ENCODE data around the gene COX5A. TPM values are rescaled to one million over a fixed set of nuclear protein-coding genes. Genes with fewer than 3 reads are reported as not detected.

COX5A gene
- total and polyA plus RNA-seq, 2 of the 4 experiments (the other 2 are of a cell fraction), result 39.8 to 141 TPM

DNA sequence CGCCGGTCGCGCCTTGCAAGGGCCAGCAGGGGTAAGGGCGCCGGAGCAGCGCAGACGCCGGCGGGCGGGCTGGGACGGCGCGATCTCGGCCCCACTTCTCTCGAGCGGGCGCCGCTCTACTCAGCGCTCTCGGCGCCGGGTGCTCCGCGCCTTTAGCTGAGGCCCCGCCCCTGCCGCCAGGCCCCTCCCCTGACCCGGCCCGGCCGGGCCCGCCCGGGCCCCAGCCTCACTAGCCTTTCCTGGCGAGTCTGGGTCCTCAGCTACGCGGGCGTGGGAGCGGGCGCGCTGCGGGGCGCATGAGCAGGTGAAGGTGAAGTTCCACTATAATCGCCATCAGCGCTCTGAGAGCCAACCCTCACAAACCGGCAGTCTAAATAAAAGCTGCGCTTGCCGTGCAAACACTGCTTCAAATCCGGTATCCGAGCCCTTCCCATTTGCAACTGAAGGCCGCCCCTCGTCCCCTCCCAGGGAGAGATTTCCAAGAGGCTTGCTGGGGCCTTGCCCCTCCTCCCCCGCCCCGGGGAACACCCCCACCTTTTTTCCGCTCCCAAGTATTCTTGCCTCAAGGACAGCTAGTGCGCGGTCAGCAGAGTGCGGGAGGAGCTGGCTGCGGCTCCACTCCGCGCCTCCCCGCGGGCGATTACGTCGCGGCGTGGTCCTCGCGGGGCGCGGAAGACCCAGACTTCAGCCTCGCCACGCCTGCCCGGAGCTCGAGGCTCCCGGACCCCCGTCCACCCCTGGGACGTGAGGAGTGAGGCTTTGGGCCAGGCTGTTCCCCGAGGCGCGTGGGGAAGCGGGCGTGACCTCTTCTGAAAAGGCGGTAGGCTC, 19.0 kb upstream of the COX5A start, which contains the start of gene RPP25:
Gene RPP25 (minus strand): TSS at position 125 of the 828 bp plus-strand sequence. CDS start 189 bp downstream, outside the sequence.
- H3K9ac ChIP-seq (ENCODE audit: low read depth, low read length), result no peak within 1 kb of the TSS
- no peaks in the 10 kb centered on the region for H3K9me1 ChIP-seq (ENCODE audit: insufficient read depth, low read length)
- ChIA-PET POLR2A (ENCODE audit: unreplicated experiment) (interaction anchor here (0.6 kb wide), 1 partner anchor 12 kb away, joined by 5 read pairs; no protein-coding TSS in a partner anchor), CTCF (interaction anchor here (1.5 kb wide), 1 partner anchor 39 kb away, joined by 3 read pairs; the partner anchor contains the start of gene SCAMP5)
- H3K4me2 ChIP-seq (ENCODE audit: low read depth, low read length), result peak within 1 kb of the TSS; percentile 73
- H2BK20ac ChIP-seq (ENCODE audit: low read depth, low read length), result no peak within 1 kb of the TSS
- in situ Hi-C loops (cut with MboI; ENCODE audit: low sequenced_read_pairs), result no loop called here
- no peak within 1 kb of the TSS for H3K18ac ChIP-seq (ENCODE audit: low read depth, low read length)
- H3K9me3 ChIP-seq (ENCODE audit: control insufficient read depth, insufficient read depth, low read length), result no peaks in the 10 kb centered on the region
- H4K20me1 ChIP-seq (ENCODE audit: insufficient read depth, low read length), result no peaks in the 10 kb centered on the region; the same call in 1 of the 2 replicates
- no peak within 1 kb of the TSS for H3K23ac ChIP-seq (ENCODE audit: low read depth, low read length)
- no peak within 1 kb of the TSS; the same call in 1 of the 2 replicates for H3K27ac ChIP-seq (ENCODE audit: insufficient read depth, low read length)
- H2AK5ac ChIP-seq (ENCODE audit: low read depth, low read length), result peak within 1 kb of the TSS; percentile 36; the same call in 1 of the 2 replicates
- intact Hi-C loops (cut with micrococcal nuclease), result loop anchor here (10.0 kb wide), 1 partner anchor 582 kb away; no protein-coding TSS in a partner anchor
- no peak within 1 kb of the TSS for H2BK120ac ChIP-seq (ENCODE audit: low read depth, low read length)
- dilution Hi-C loops (cut with HindIII; ENCODE audit: low sequenced_read_pairs, unreplicated experiment), result no loop called here
- TF ChIP-seq MAFK (IDR thresholded peaks at IDR 0.05; ENCODE audit: low read depth, low read length) (no peak), SMC3 (IDR thresholded peaks at IDR 0.05; ENCODE audit: low read depth, low read length) (no peak)
- peak within 1 kb of the TSS; percentile 92 for H2AFZ ChIP-seq (replicated peaks; ENCODE audit: low read length, poor library complexity)
- DNase-seq, result peak; percentile 21
- no peaks in the 10 kb centered on the region for H3K79me1 ChIP-seq (ENCODE audit: low read depth in 1 of 2, low read length in 2 of 2)
- H3K56ac ChIP-seq (ENCODE audit: extremely low read depth, insufficient read depth, low read length), result no peak within 1 kb of the TSS
- H3K14ac ChIP-seq (replicated peaks; ENCODE audit: low read depth, low read length), result no peak within 1 kb of the TSS
- peaks cover 41% of the 10 kb centered on the region for H3K27me3 ChIP-seq (ENCODE audit: control insufficient read depth, insufficient read depth, low read length)
- no peaks in the 10 kb centered on the region for H3K36me3 ChIP-seq (ENCODE audit: control insufficient read depth, insufficient read depth, low read length)
- H3K4me3 ChIP-seq (ENCODE audit: insufficient read depth, low read depth, low read length), result peak within 1 kb of the TSS; percentile 37
- WGBS, 2 experiments (ENCODE audit: extremely low coverage in 2 of 2, insufficient read length in 1 of 2), result 3% methylated on average over 41 of the region's 83 CpGs; no CpG with 5 or more reads in 1 of the 2 experiments
- no peak within 1 kb of the TSS for H3K4ac ChIP-seq (ENCODE audit: low read depth, low read length)
- H2AK9ac ChIP-seq (replicated peaks; ENCODE audit: low read depth, low read length, poor library complexity), result peak within 1 kb of the TSS; percentile 78
- H4K5ac ChIP-seq (ENCODE audit: low read depth, low read length), result no peak within 1 kb of the TSS
- no peak within 1 kb of the TSS for H2BK15ac ChIP-seq (ENCODE audit: low read depth, low read length)
- peak; percentile 81 for ATAC-seq (ENCODE audit: low read depth)
- no peak within 1 kb of the TSS for H4K91ac ChIP-seq (ENCODE audit: insufficient read depth, low read depth, low read length)
- peaks cover 8% of the 10 kb centered on the region; the same call in 1 of the 2 replicates for H3K4me1 ChIP-seq (ENCODE audit: control insufficient read depth, insufficient read depth, low read length)
- BruUV-seq (replicated peaks), result no TSS peak
- no peak within 1 kb of the TSS for H2BK5ac ChIP-seq (ENCODE audit: low read depth, low read length, poor library complexity, severe bottlenecking)
- peak within 1 kb of the TSS in 1 of 2 experiments; percentile 39; a peak in 1 of 4 replicates for H4K8ac ChIP-seq (ENCODE audit: low read depth in 2 of 2, low read length in 2 of 2)
